Glomerular endothelial cell (primary cell): ENCODE measurements around the gene ERI3. TPM values are rescaled to one million over a fixed set of nuclear protein-coding genes. Genes with fewer than 3 reads are reported as not detected.

Experiments
- DNase-seq: peaks from one replicate; pipeline ENCODE4 v3.0.0-alpha.2; 2011; ENCODE audit warnings: low read depth, low spot score; ENCODE audit errors: extremely low read depth
- total RNA-seq: library from RNA; depleted of rRNA; stranded (reverse); fragments of >200 nt; gene quantifications from 2 replicates; pipeline ENCODE4 v1.2.3, GENCODE V29; 2015

Gene ERI3
- total RNA-seq, 1 donor from 2014 or later: 48.7 TPM

GRCh38 chr1:44239961-44240371 lies 115.1 kb downstream of the ERI3 start:
- no peak for DNase-seq

- DNase-seq: no peak
Observed at GRCh38 chr1:44239331-44239960, 115.6 kb downstream of the ERI3 start.

GRCh38 chr1:44238660-44239059 lies 116.4 kb downstream of the ERI3 start:
- DNase-seq: no peak

GRCh38 chr1:44237721-44238457 lies 117.2 kb downstream of the ERI3 start:
- DNase-seq: no peak

GRCh38 chr1:44236490-44237272 lies 118.4 kb downstream of the ERI3 start:
- no peak for DNase-seq

- no peak for DNase-seq
Observed at GRCh38 chr1:44235808-44236207, 119.2 kb downstream of the ERI3 start.

- DNase-seq: no peak
Observed at GRCh38 chr1:44233593-44233992, 121.5 kb downstream of the ERI3 start.

GRCh38 chr1:44230796-44231195 lies 124.3 kb downstream of the ERI3 start:
- DNase-seq: no peak

- no peak for DNase-seq
Observed at GRCh38 chr1:44229435-44230167, 125.5 kb downstream of the ERI3 start.

GRCh38 chr1:44228218-44228617 lies 126.8 kb downstream of the ERI3 start:
- DNase-seq: no peak

GRCh38 chr1:44227211-44227610 lies 127.8 kb downstream of the ERI3 start:
- no peak for DNase-seq

GRCh38 chr1:44225761-44226160 lies 129.3 kb downstream of the ERI3 start:
- DNase-seq: no peak

GRCh38 chr1:44223187-44223610 lies 131.9 kb downstream of the ERI3 start:
- DNase-seq: no peak

- no peak for DNase-seq
Observed at GRCh38 chr1:44222397-44223186, 132.5 kb downstream of the ERI3 start.

GRCh38 chr1:44221769-44222168 lies 133.3 kb downstream of the ERI3 start:
- DNase-seq: no peak

- DNase-seq: no peak
Observed at GRCh38 chr1:44220755-44221154, 134.3 kb downstream of the ERI3 start.

GRCh38 chr1:44220001-44220751 lies 134.9 kb downstream of the ERI3 start:
- DNase-seq: no peak

GRCh38 chr1:44219301-44219626 lies 135.8 kb downstream of the ERI3 start:
- no peak for DNase-seq

GRCh38 chr1:44218503-44219300 lies 136.4 kb downstream of the ERI3 start:
- DNase-seq: no peak
